Hematopoietic multipotent progenitor cell treated with erythropoietin and hydrocortisone succinate and interleukin-3 and kit ligand, for 8 days (in vitro differentiated cells): ENCODE data around the gene GRK5.
"Not testable (repeated sequence)": the region's sequence is repeated elsewhere in the genome, so short reads cannot be mapped to it uniquely, and the experiment has no call there.

Experiments used
- DNase-seq: peaks from one replicate; pipeline ENCODE4 v3.0.0-alpha.2; 2015

GRK5 gene

GRCh38 chr10:119225083-119225658 is 17.8 kb downstream of the GRK5 start:
- DNase-seq, result no peak

DNA sequence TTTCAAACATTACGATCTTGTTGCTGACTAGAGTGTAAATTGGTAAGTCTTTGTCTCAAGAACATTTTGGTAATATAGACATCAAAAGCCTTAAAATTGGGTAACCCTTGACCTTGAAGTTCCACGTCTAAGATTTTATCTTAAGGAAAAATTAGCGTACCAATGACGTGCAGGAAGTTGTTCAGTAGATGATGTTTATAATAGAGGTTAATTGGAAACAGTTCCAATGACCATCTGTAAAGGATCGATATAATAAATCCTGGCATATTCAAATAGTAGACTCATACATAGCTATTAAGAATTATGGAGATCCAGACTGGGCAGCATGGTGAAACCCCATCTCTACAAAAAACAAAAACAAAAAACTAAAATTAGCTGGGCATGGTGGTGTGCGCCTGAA is 20.5 kb downstream of the GRK5 start:
- no peak for DNase-seq

- DNase-seq, result peak; percentile 31
Measured at GRCh38 chr10:119231654-119232053, 24.3 kb downstream of the GRK5 start.

DNA sequence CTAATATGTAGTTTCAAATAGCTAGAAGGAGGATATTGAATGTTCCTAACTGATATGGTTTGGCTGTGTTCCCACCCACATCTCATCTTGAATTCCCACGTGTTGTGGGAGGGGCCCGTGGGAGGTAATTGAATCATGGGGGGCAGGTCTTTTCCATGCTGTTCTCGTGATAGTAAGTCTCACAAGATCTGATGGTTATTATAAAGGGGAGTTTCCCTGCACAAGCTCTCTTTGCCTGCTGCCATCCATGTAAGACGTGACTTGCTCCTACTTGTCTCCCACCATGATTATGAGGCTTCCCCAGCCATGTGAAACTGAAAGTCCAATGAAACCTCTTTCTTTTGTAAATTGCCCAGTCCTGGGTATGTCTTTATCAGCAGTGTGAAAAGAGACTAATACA is 25.1 kb downstream of the GRK5 start:
- DNase-seq, result peak; percentile 82

DNA sequence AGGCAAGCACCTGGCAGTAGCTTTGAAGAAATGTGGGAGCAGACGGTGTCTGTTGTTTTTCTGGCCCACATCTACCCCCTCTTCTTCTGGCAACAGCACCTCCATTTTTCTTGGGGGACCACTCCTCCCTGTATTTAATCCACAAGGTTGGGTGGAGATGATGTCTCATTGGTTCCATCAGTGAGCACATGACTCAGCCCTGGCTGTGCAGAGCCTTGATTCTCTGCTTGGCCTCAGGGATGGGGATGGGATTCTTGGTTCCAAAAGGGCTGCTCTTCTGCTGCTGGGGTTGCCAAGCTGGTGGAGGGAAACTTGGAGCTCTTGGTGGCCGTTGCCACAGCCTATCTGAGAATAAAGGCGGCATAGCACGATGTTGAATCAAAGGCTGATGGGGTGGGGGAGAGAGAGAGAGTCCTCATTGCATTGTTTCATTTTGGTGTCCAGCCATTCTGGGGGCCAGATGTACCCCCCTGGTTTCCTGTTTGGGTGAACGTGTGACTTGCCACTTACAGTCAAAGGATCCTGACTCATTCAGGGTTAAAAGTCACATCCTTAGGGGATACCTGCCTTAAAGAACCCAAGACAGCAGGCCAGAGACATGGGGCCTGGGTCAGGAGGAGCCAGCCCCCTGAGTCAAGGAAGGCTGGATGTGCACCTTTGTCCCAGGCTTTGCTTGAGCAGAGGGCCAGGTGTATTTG is 25.9 kb downstream of the GRK5 start:
- DNase-seq, result no peak

DNA sequence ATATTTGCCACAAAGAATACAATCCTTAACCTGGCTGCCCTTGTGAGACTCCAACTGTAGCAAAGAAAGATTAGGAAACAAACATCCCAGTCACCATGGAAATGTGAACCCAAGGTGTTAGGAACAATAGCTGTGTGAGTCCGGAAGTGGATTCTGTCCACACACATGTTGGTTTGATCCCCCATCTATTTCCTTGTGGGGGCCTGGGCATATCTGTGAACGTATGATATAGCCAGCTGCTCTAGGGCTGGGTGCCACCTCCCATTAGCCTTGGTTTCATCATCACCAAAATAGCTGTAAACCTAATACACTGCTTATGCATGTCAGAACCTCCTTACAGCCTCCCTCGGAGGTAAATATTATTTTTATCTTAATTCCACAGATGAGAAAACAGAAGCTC is 26.4 kb downstream of the GRK5 start:
- no peak for DNase-seq

DNA sequence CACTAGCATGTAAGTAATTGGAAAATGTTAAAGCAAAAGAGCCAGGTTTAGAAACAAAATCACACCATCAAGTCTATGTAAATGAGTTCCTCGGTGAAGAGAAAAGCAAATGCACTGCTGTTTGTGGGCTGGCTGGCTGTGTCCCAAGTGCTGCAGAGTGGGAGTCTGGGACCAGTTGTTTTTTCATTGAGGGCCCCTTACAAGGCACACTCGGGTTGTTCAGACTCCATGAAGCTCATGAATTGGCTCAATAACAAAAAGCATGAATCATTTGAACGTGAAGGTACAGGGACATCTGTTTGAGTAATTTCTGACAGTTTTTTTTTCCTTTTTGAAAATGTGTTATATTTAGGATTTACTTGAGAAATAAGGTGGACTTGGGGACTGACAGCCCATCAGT is 28.0 kb downstream of the GRK5 start:
- no peak for DNase-seq

DNA sequence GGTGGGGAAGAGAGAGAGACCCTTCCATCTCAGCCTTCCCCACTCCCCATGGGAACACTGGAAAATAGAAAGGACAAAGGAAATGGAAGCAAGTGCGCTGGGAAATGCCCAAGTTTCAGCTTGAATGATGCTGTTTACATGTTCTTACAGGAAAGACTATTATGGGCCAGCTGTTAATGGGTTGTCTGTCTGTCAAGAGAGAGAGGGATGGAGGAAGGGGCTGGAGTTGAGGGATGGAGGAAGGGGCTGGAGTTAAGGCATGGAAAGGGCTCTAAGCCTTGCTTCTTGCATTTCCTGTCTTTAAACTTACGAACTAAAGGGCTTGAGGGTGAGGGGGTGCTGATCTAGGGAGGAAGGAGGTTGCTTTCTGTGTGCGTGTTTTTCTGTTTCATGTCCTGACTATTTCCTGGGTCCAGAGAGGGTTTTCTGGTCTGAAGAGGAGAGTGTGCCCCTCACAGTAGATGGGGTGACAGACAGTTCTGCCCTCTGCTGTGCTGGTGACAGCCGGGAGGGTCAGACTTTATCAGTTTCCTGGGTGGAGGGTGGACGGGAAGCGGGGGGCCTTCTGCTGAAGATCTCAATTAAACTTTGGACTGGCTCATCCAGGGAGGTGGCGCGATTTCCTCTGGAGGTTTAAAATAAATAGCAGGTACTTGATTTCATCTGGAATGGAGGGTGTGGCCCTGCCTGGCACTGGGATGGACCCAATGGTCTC is 30.5 kb downstream of the GRK5 start:
- DNase-seq, result no peak

DNA sequence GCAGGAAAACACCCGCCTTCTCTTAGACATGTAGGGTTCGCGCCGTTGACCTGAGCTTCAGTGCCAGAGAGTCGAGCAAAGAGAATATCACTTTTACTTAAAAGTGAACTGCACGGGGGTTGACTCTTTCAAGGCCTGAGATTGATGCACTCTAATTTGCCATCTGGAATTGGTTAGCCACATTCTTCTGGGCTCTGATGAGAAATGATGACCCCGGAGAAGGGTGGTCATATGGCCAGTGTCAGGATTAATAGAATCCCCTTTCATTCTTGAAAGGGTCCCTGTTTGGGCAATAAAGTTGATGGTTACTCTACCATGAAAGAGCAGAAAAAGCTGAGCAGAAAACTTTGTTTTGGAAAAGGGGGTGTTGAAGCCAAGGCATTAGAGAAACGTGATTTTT is 31.2 kb downstream of the GRK5 start:
- DNase-seq, result no peak

GRCh38 chr10:119239015-119239414 is 31.6 kb downstream of the GRK5 start:
- not testable (repeated sequence) for DNase-seq

DNA sequence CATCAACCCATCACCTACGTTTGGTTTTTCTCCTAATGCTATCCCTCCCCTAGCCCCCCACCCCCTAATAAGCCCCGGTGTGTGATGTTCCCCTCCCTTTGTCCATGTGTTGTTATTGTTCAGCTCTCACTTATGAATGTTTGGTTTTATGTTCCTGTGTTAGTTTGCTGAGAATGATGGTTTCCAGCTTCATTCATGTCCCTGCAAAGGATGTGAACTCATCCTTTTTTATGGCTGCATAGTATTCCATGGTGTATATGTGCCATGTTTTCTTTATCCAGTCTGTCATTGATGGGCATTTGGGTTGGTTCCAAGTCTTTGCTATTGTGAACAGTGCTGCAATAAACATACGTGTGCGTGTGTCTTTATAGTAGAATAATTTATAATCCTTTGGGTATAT is 32.3 kb downstream of the GRK5 start:
- DNase-seq, result not testable (repeated sequence)

DNA sequence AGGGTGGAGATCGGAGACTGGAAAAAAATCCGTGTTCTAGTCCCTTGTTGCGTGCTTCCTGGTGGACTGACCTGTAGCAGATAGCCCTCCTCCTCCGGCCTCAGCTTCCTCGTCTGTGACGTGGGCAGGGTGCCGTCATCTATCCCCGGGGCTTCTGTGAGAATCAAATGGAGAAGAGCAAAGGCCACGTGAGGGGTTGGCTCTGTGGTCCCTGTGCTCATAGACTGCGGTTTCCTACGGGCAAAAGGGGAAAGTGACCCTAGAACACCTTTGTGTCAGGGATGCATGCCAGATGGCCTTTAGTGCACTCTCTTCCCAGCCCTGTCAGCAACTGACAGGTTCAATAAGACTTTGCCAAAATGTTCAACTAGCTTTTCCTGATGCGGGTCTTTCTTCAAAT is 33.7 kb downstream of the GRK5 start:
- no peak for DNase-seq

DNA sequence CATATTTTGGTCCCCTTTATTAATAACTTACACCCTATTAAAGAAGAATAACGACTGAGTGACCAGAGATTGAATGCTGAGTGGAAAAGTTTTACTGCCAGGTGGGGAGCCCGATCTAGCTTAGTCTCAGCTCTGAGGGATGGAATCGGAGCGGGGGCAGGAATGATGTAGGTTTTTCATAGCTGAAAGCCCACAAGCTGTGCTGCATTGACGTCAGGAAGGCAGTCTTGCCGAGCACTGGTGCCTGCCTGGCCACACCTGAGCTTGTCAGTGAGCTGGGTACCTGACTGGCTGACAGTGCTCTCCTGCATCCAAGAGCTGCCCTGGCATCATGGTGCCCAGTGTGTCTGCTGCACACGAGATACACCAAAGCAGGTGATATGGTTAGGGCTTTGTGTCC is 34.8 kb downstream of the GRK5 start:
- DNase-seq, result no peak

- no peak for DNase-seq
Measured at GRCh38 chr10:119243488-119243887, 36.1 kb downstream of the GRK5 start.

GRCh38 chr10:119243967-119244366 is 36.6 kb downstream of the GRK5 start:
- no peak for DNase-seq

DNA sequence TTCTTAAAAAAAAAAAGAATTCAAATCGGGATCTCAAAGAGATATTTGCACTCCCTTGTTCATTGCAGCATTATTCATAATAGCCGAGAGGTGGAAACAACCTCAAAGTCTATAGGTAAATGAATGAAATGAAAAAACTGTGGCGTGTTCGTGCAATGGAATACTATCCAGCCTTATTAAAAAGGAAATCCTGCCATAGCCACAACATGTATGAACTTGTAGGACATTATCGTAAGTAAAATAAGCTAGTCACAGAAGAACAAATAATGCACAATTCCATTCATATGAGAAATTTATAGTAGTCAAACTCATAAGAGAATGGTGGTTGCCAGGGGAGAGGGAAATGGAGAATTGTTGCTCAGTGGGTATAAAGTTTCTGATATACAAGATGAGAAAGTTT is 37.9 kb downstream of the GRK5 start:
- DNase-seq, result no peak

GRCh38 chr10:119246862-119247549 is 39.6 kb downstream of the GRK5 start:
- no peak for DNase-seq

DNA sequence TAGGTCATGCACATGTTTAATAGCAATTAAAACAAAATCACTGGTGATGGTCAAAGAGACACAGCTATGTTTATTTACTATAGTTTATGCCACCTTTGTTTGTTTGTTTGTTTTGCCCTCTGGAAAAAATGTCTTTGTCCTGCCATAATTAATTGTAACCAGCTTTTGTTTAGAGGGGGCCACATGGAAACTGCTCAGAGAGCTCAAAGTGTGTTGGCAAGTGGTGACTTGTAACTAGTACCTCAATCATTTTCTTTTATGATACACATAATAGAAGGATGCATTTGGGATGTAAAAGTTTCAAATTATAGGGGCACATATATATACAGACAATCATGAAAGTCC is 40.2 kb downstream of the GRK5 start:
- DNase-seq, result no peak

DNA sequence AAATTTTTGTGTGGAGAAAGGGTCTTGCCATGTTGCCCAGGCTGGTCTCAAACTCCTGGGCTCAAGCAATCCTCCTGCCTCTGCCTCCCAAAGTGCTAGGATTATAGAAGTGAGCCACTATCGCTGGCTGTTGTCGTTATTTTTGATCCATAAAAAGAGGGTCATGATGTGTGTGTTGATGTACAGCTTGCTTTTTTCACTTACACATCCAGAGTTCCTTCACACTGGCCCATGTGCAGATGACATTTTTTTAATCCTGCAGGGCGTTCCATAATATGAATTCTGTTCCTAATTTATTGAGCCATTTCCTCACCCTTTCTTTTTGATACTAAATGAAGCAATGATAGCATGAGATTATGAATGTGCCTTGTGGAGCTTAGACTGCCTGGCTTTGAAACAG is 40.8 kb downstream of the GRK5 start:
- DNase-seq, result no peak

DNA sequence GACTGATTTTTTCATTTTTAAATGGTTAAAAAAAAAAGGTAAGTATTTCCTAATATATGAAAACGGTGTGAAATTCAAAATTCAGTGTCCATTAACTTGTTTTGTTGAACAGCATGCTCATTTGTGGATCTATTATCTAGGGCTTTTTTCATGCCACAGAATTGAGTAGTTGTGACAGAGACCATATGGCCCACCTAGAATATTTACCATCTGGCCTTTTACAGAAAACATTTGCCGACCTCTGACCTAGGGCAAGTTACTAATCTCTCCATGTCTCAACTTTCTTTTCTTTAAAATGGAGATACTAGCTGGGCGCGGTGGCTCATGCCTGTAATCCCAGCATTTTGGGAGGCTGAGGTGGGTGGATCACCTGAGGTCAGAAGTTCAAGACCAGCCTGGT is 41.3 kb downstream of the GRK5 start:
- no peak for DNase-seq

DNA sequence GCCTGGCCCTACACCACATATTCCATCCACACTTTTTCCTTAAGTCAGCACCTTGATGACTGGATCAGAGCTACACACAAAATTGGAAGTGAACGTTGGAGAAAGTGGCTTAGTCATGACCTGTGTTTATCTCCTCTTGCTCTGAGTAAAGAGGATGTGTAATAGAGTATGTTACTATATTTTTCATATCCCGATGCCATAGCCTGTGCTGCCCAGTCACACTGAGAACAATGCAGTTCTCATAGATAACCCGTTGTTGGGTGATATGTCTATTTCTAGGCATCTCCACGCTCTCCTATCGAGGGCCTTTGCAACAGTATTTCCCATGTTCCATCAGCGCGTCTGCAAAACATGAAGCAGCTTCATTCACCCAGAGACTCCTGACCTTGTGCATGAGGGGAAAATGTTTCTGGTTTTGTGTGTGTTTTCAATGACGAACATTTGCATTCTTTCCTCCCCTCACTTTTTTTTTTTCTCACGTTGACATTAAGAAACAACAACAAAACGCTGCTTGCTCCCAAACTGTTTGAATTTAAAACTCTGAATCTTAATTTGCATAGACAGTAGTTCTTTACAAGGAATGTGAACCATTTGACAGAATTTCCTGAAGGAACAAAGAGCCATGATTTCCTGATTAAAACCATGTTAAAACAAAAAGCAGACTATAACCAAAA is 43.4 kb downstream of the GRK5 start:
- peak; percentile 76 for DNase-seq

DNA sequence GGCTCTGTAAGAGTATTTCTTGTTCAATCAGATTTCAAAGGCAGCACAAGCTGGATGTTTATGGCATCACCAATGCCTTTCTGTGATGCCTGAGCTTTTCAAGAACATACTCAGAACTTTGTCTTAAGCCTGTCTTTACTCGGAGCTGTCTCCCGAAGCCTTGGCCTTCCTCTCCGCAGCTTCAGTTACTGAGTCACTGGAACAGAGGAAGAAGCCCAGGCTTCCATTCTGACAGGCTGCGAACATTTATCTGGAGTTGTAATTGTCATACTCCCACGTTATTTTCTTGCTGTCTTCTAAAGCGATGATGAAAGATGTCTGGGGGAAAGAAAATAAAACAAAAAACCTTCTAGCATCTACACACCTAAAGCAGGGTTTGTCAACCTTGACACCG is 43.9 kb downstream of the GRK5 start:
- DNase-seq, result no peak

- DNase-seq, result no peak
Measured at GRCh38 chr10:119252051-119252465, 44.7 kb downstream of the GRK5 start.
